Measurements from ENCODE around the gene CALCA.

CALCA gene

GRCh38 chr11:14934641-14935351 is 37.4 kb downstream of the CALCA start:
- no peak for DNase-seq (ENCODE audit: insufficient read length)
- no peak for FAIRE-seq
- TF ChIP-seq POLR2A (IDR thresholded peaks at IDR 0.05; ENCODE audit: low read depth, low read length) (no peak), TAF1 (IDR thresholded peaks at IDR 0.05; ENCODE audit: borderline replicate concordance, low read depth, low read length) (no peak), POLR2AphosphoS5 (IDR thresholded peaks at IDR 0.05; ENCODE audit: low read depth, low read length) (no peak)

- DNase-seq (ENCODE audit: insufficient read length) (no peak), FAIRE-seq (no peak)
- no peak for TF ChIP-seq POLR2AphosphoS5 (IDR thresholded peaks at IDR 0.05; ENCODE audit: low read depth, low read length)
- TF ChIP-seq POLR2A (IDR thresholded peaks at IDR 0.05; ENCODE audit: low read depth, low read length) = no peak
- TF ChIP-seq TAF1 (IDR thresholded peaks at IDR 0.05; ENCODE audit: borderline replicate concordance, low read depth, low read length) = no peak
Measured at GRCh38 chr11:14932447-14932846, 39.7 kb downstream of the CALCA start.

GRCh38 chr11:14930369-14930768 is 41.8 kb downstream of the CALCA start:
- no peak for FAIRE-seq
- no peak for DNase-seq (ENCODE audit: insufficient read length)
- TF ChIP-seq TAF1 (IDR thresholded peaks at IDR 0.05; ENCODE audit: borderline replicate concordance, low read depth, low read length) (no peak), POLR2A (IDR thresholded peaks at IDR 0.05; ENCODE audit: low read depth, low read length) (no peak), POLR2AphosphoS5 (IDR thresholded peaks at IDR 0.05; ENCODE audit: low read depth, low read length) (no peak)

- TF ChIP-seq POLR2AphosphoS5 (IDR thresholded peaks at IDR 0.05; ENCODE audit: low read depth, low read length) (no peak), TAF1 (IDR thresholded peaks at IDR 0.05; ENCODE audit: borderline replicate concordance, low read depth, low read length) (no peak), POLR2A (IDR thresholded peaks at IDR 0.05; ENCODE audit: low read depth, low read length) (no peak)
- no peak for FAIRE-seq
- DNase-seq (ENCODE audit: insufficient read length) = no peak
Measured at GRCh38 chr11:14927146-14927545, 45.0 kb downstream of the CALCA start.

- DNase-seq (ENCODE audit: insufficient read length) (no peak), FAIRE-seq (no peak)
- no peak for TF ChIP-seq TAF1 (IDR thresholded peaks at IDR 0.05; ENCODE audit: borderline replicate concordance, low read depth, low read length)
- no peak for TF ChIP-seq POLR2A (IDR thresholded peaks at IDR 0.05; ENCODE audit: low read depth, low read length)
- no peak for TF ChIP-seq POLR2AphosphoS5 (IDR thresholded peaks at IDR 0.05; ENCODE audit: low read depth, low read length)
Measured at GRCh38 chr11:14924318-14924717, 47.8 kb downstream of the CALCA start.
